HepG2 (cell line): Measurements from ENCODE around the gene MATN1. TPM values are rescaled to one million over a fixed set of nuclear protein-coding genes. Genes with fewer than 3 reads are reported as not detected.

Experiments used
- ATAC-seq: fragments of 200-7000 bp; cut with Tn5 transposase; 3 replicates; pipeline ENCODE4 v1.9.1; 2020; ENCODE audit warnings: mild to moderate bottlenecking, moderate library complexity
- BruUV-seq: library from RNA; stranded (reverse); fragments of 400-500 nt; replicated peaks from 2 replicates; lab custom pipeline; 2021; lab: Mats Ljungman, UMichigan
- CTCF ChIA-PET: fragments of 300-600 bp; formaldehyde crosslinking; extraction: SDS; loops from one replicate; lab custom pipeline; 2021; ENCODE audit warnings: low total read pairs, inconsistent platforms, low intra/inter-chr PET ratio; lab: Yijun Ruan, JAX
- POLR2A ChIA-PET: fragments of 350-600 bp; sonication (Branson Sonifier 250); formaldehyde crosslinking; loops from one replicate; lab custom pipeline; 2020; ENCODE audit warnings: antibody characterized with exemption, inconsistent platforms; lab: Yijun Ruan, JAX
- DNase-seq: peaks from one replicate; pipeline ENCODE4 v3.0.0-alpha.2; 2015; ENCODE audit warnings: low spot score
- FAIRE-seq: peaks from 3 replicates; lab custom pipeline; 2011; peaks lifted over from hg19 to GRCh38; lab: Jason Lieb, UNC
- H2AFZ ChIP-seq: one replicate; pipeline ENCODE4 v1.6.1; 2011; ENCODE audit warnings: low read length, inconsistent platforms
- H3K27ac ChIP-seq: fragments of 300-600 bp; 3 replicates; pipeline ENCODE4 v1.8.0; 2011; ENCODE audit warnings: mixed run types, mild to moderate bottlenecking, mixed read lengths, low read length, inconsistent platforms; ENCODE audit not compliant: insufficient read depth; ENCODE audit errors: extremely low read length
- H3K27me3 ChIP-seq, 2 experiments: fragments of 200-600 bp in 1 of 2; 2 replicates in 1 of 2; 3 replicates in 1 of 2; pipeline versions ENCODE4 v1.6.0 to v1.8.0; 2011; ENCODE audit warnings: low read length in 2 of 2, mild to moderate bottlenecking in 2 of 2, moderate library complexity in 2 of 2, inconsistent platforms in 1 of 2; ENCODE audit not compliant: insufficient read depth in 2 of 2, control insufficient read depth in 1 of 2
- H3K36me3 ChIP-seq, 2 experiments: fragments of 200-600 bp in 1 of 2; replicated peaks in 1 of 2; 2 replicates in 1 of 2; 3 replicates in 1 of 2; pipeline versions ENCODE4 v1.5.1 to v1.8.0; 2011; ENCODE audit warnings: low read length in 2 of 2, inconsistent platforms in 1 of 2; ENCODE audit not compliant: insufficient read depth in 2 of 2, control insufficient read depth in 1 of 2
- H3K4me1 ChIP-seq: 2 replicates; pipeline ENCODE4 v1.5.1; 2012; ENCODE audit warnings: low read length, inconsistent platforms; ENCODE audit not compliant: insufficient read depth
- H3K4me2 ChIP-seq: 2 replicates; pipeline ENCODE4 v1.6.0; 2011; ENCODE audit warnings: low read depth, low read length, inconsistent platforms
- H3K4me3 ChIP-seq, 3 experiments: fragments of 200-600 bp in 1 of 3; sonication (generic), shearing (Covaris generic) in 1 of 3; replicated peaks in 1 of 3; 2 replicates each; pipeline ENCODE4 v1.5.1; 2011 to 2016; ENCODE audit warnings: low read length in 3 of 3, inconsistent platforms in 2 of 3, low read depth in 2 of 3, mild to moderate bottlenecking in 2 of 3, control low read depth in 1 of 3, mixed read lengths in 1 of 3; ENCODE audit not compliant: insufficient read depth in 1 of 3
- H3K79me2 ChIP-seq: one replicate; pipeline ENCODE4 v1.6.1; 2011; ENCODE audit warnings: low read length, inconsistent platforms; ENCODE audit not compliant: insufficient read depth
- H3K9ac ChIP-seq: 2 replicates; pipeline ENCODE4 v1.6.0; 2011; ENCODE audit warnings: mild to moderate bottlenecking, low read depth, low read length, inconsistent platforms; ENCODE audit not compliant: insufficient read depth
- H3K9me3 ChIP-seq: 2 replicates; pipeline ENCODE4 v1.5.1; 2012; ENCODE audit warnings: mild to moderate bottlenecking, low read length
- H4K20me1 ChIP-seq: 2 replicates; pipeline ENCODE4 v1.6.0; 2011; ENCODE audit warnings: inconsistent platforms, mild to moderate bottlenecking, low read length, moderate library complexity; ENCODE audit not compliant: insufficient read depth
- DMAP1 ChIP-seq: IDR thresholded peaks from 2 replicates; pipeline ENCODE4 v1.6.1; 2016
- GATAD2A ChIP-seq: IDR thresholded peaks from 2 replicates; pipeline ENCODE4 v1.6.1; 2016
- HNF4G ChIP-seq, 2 experiments: sonication (generic) in 1 of 2; formaldehyde crosslinking in 1 of 2; IDR thresholded peaks; 2 replicates each; pipeline versions ENCODE4 v1.4.0 to v1.6.1; 2011 to 2020; ENCODE audit warnings: borderline replicate concordance in 2 of 2, low read depth in 2 of 2, mild to moderate bottlenecking in 2 of 2, low read length in 1 of 2, missing genetic modification reagents in 1 of 2, moderate library complexity in 1 of 2
- KAT8 ChIP-seq: IDR thresholded peaks from 2 replicates; pipeline ENCODE4 v1.6.1; 2016; ENCODE audit warnings: missing genetic modification reagents, missing compliant biosample characterization
- MTF1 ChIP-seq: sonication (generic); formaldehyde crosslinking; IDR thresholded peaks from 2 replicates; pipeline ENCODE4 v1.5.0; 2020; ENCODE audit warnings: missing genetic modification reagents
- NR0B2 ChIP-seq: sonication (generic); formaldehyde crosslinking; IDR thresholded peaks from 2 replicates; pipeline ENCODE4 v1.4.0; 2020; ENCODE audit warnings: mild to moderate bottlenecking, missing genetic modification reagents
- PAXIP1 ChIP-seq: sonication (generic); formaldehyde crosslinking; conservative IDR thresholded peaks from 2 replicates; pipeline ENCODE4 v1.4.0; 2020; ENCODE audit warnings: mild to moderate bottlenecking, missing genetic modification reagents, moderate library complexity
- PITX1 ChIP-seq: sonication (generic); formaldehyde crosslinking; IDR thresholded peaks from 2 replicates; pipeline ENCODE4 v1.5.1; 2020; ENCODE audit warnings: mild to moderate bottlenecking, missing genetic modification reagents
- SALL1 ChIP-seq: sonication (generic); formaldehyde crosslinking; IDR thresholded peaks from 2 replicates; pipeline ENCODE4 v1.8.0; 2022; ENCODE audit warnings: mild to moderate bottlenecking, missing genetic modification reagents
- SOX5 ChIP-seq: IDR thresholded peaks from 2 replicates; pipeline ENCODE4 v1.6.1; 2016; ENCODE audit warnings: borderline replicate concordance
- TFE3 ChIP-seq: IDR thresholded peaks from 2 replicates; pipeline ENCODE4 v1.6.1; 2016
- XRCC5 ChIP-seq: fragments of 200-400 bp; formaldehyde crosslinking; optimal IDR thresholded peaks from 2 replicates; pipeline ENCODE3; 2017; ENCODE audit warnings: mild to moderate bottlenecking, low read length
- ZBTB39 ChIP-seq: sonication (generic); formaldehyde crosslinking; IDR thresholded peaks from 2 replicates; pipeline ENCODE4 v1.5.0; 2020; ENCODE audit warnings: missing genetic modification reagents
- ZBTB8A ChIP-seq: sonication (generic); formaldehyde crosslinking; IDR thresholded peaks from 2 replicates; pipeline ENCODE4 v1.4.0; 2020; ENCODE audit warnings: mild to moderate bottlenecking, low read depth, missing genetic modification reagents, borderline replicate concordance
- ZNF354B ChIP-seq: sonication (generic); formaldehyde crosslinking; IDR thresholded peaks from 2 replicates; pipeline ENCODE4 v1.8.0; 2022; ENCODE audit warnings: mild to moderate bottlenecking, missing genetic modification reagents
- WGBS: methylation state at CpG from one replicate; pipeline ENCODE4 v1.1.6; 2017; ENCODE audit warnings: low lambda C conversion rate; 5-methylcytosine and 5-hydroxymethylcytosine counted together
- in situ Hi-C: cut with HindIII; loops from 2 replicates; pipeline ENCODE4 v1.10.0; 2017; ENCODE audit warnings: low pct_unique_long_range_greater_than_20kb; ENCODE audit not compliant: extremely low pct_ligation_motif_present
- intact Hi-C: fragments of 100-400 bp; cut with micrococcal nuclease; formaldehyde crosslinking; loops from one replicate; pipeline ENCODE4 v1.10.0; 2022; ENCODE audit not compliant: unreplicated experiment
- polyA plus RNA-seq, 8 experiments: library from polyadenylated mRNA; depleted of rRNA in 3 of 8; stranded (reverse) in 7 of 8; unstranded in 1 of 8; fragments of >200 nt; fragmentation: Illumina TruSeq in 4 of 8; extraction: Trizol in 4 of 8; gene quantifications; 2 replicates each; pipeline versions ENCODE4 v1.2.1 to v1.2.3, GENCODE V29; 2011 to 2016; ENCODE audit warnings: low read depth in 4 of 8, missing spikeins in 1 of 8, mixed read lengths in 1 of 8; ENCODE audit not compliant: insufficient read depth in 1 of 8
- total RNA-seq, 5 experiments: library from RNA; depleted of rRNA; stranded (reverse); fragments of >200 nt; fragmentation: Illumina TruSeq; extraction: Trizol; gene quantifications; 2 replicates each; pipeline ENCODE4 v1.2.3, GENCODE V29; 2016; ENCODE audit warnings: low read depth in 1 of 5

MATN1 gene
- total and polyA plus RNA-seq, 2 of the 13 experiments (the other 11 are each of a cell fraction or from before 2014, with no cell fraction given) = 0.04 to 0.05 TPM

- no peak overlapping the region for H2AFZ ChIP-seq
- in situ Hi-C loops = no loop called here
- peak; percentile 69; the same call in 1 of the 2 replicates for TF ChIP-seq HNF4G (IDR thresholded peaks at IDR 0.05; ENCODE audit: borderline replicate concordance, low read depth, low read length)
- no peak for TF ChIP-seq HNF4G (CRISPR knock-in tag; IDR thresholded peaks at IDR 0.05; ENCODE audit: borderline replicate concordance, low read depth)
- TF ChIP-seq SALL1 = peak; percentile 17; the same call in 1 of the 2 replicates
- TF ChIP-seq KAT8 (CRISPR knock-in tag) = no peak
- TF ChIP-seq MTF1 (CRISPR knock-in tag) = no peak
- no peak for TF ChIP-seq TFE3
- TF ChIP-seq NR0B2 = no peak
- no peak for TF ChIP-seq SOX5
- TF ChIP-seq ZBTB39 (CRISPR knock-in tag) = no peak
- no peak for TF ChIP-seq ZNF354B
- peak; percentile 28; the same call in 1 of the 2 replicates for TF ChIP-seq GATAD2A (CRISPR knock-in tag)
- TF ChIP-seq PAXIP1 = peak; percentile 47
- TF ChIP-seq XRCC5 = no peak
- TF ChIP-seq DMAP1 (CRISPR knock-in tag) = no peak
- TF ChIP-seq PITX1 (CRISPR knock-in tag) = peak; percentile 97
- TF ChIP-seq ZBTB8A = no peak
Observed at GRCh38 chr1:30663596-30664091, 59.7 kb downstream of the MATN1 start.

More at GRCh38 chr1:30663596-30664091, 59.7 kb downstream of the MATN1 start:
- DNase-seq (peak; percentile 44), FAIRE-seq (no peak), ATAC-seq (peak; percentile 93)
- Histone ChIP-seq H3K27me3 (peaks cover 2 to 31% of the 10 kb centered on the region in 2 experiments; a peak in 4 of 5 replicates), H3K36me3 (no peaks in the 10 kb centered on the region), H3K4me1 (peaks cover 29% of the 10 kb centered on the region), H3K9me3 (no peaks in the 10 kb centered on the region), H3K79me2 (no peaks in the 10 kb centered on the region), H3K4me3 (no peak overlapping the region), H3K4me2 (peak overlapping the region; percentile 39; the same call in 1 of the 2 replicates), H4K20me1 (no peaks in the 10 kb centered on the region), H3K9ac (no peak overlapping the region), H3K27ac (no peak overlapping the region)
- no TSS peak for BruUV-seq
- CTCF ChIA-PET = no interaction called here
- 2% methylated on average over 5 of the region's 13 CpGs for WGBS
- POLR2A ChIA-PET = no interaction called here
- intact Hi-C loops = no loop called here
